GM12878 (cell line): Measurements from ENCODE around the gene DCAF15. TPM values are rescaled to one million over a fixed set of nuclear protein-coding genes. Genes with fewer than 3 reads are reported as not detected.

Source experiments
- ATF2 ChIP-seq: IDR thresholded peaks from 2 replicates; pipeline ENCODE4 v1.6.1; 2012; ENCODE audit warnings: low read length, inconsistent platforms
- CBFB ChIP-seq: IDR thresholded peaks from 2 replicates; pipeline ENCODE4 v1.6.1; 2016; ENCODE audit warnings: antibody characterized with exemption, low read depth
- CREM ChIP-seq: IDR thresholded peaks from 2 replicates; pipeline ENCODE4 v1.6.1; 2014; ENCODE audit warnings: antibody characterized with exemption, low read depth
- ESRRA ChIP-seq: IDR thresholded peaks from 2 replicates; pipeline ENCODE4 v1.6.1; 2012; ENCODE audit warnings: mild to moderate bottlenecking, low read length, improper control_type of control experiment
- FOXM1 ChIP-seq: IDR thresholded peaks from 2 replicates; pipeline ENCODE4 v1.6.1; 2012; ENCODE audit warnings: low read depth, mild to moderate bottlenecking, inconsistent platforms, low read length, moderate library complexity
- GATAD2B ChIP-seq: fragments of 450-650 bp; conservative IDR thresholded peaks from 2 replicates; pipeline ENCODE4 v1.6.1; 2017; ENCODE audit warnings: low read depth, mild to moderate bottlenecking, moderate library complexity
- HCFC1 ChIP-seq: fragments of 150-350 bp; IDR thresholded peaks from 2 replicates; pipeline ENCODE4 v1.6.1; 2014; ENCODE audit warnings: low read length
- NR2C2 ChIP-seq: IDR thresholded peaks from 2 replicates; pipeline ENCODE4 v1.6.1; 2011; ENCODE audit warnings: borderline replicate concordance, low read depth; ENCODE audit not compliant: control insufficient read depth, insufficient read length
- PAX5 ChIP-seq: IDR thresholded peaks from 2 replicates; pipeline ENCODE4 v1.6.1; 2011; ENCODE audit warnings: low read depth, low read length, borderline replicate concordance
- STAT3 ChIP-seq: IDR thresholded peaks from 2 replicates; pipeline ENCODE4 v1.6.1; 2011; ENCODE audit warnings: low read depth, low read length, improper control_type of control experiment
- TBL1XR1 ChIP-seq: IDR thresholded peaks from 2 replicates; pipeline ENCODE4 v1.6.1; 2012; ENCODE audit warnings: low read depth, low read length, improper control_type of control experiment
- polyA plus RNA-seq, 11 experiments: library from polyadenylated mRNA; depleted of rRNA in 4 of 11; unstranded in 6 of 11; stranded (reverse) in 5 of 11; fragments of >200 nt; fragmentation: Nextera tagmentation in 4 of 11; fragmentation: Illumina TruSeq in 1 of 11; extraction: Ambion mirVana in 4 of 11; extraction: Trizol in 1 of 11; gene quantifications; 1 replicate in 1 of 11; 2 replicates in 10 of 11; pipeline versions ENCODE4 v1.2.1 to v1.2.3, GENCODE V29; 2011 to 2016; ENCODE audit warnings: inconsistent platforms in 2 of 11, missing spikeins in 2 of 11, low read depth in 1 of 11
- total RNA-seq, 4 experiments: library from RNA; depleted of rRNA in 3 of 4; stranded (reverse); fragments of >200 nt in 3 of 4; fragmentation: Illumina TruSeq in 1 of 4; extraction: Trizol in 1 of 4; gene quantifications; 2 replicates each; pipeline versions ENCODE4 v1.2.1 to v1.2.3, GENCODE V29; 2013 to 2021
- TF ChIP-seq, protein P1 (sequence below): IDR thresholded peaks from 2 replicates; pipeline ENCODE4 v1.6.1; 2012; ENCODE audit warnings: low read depth, low read length, improper control_type of control experiment
- TF ChIP-seq, protein P2 (sequence below): fragments of 150-350 bp; IDR thresholded peaks from 2 replicates; pipeline ENCODE4 v1.6.1; 2016; ENCODE audit warnings: low read depth, low read length
- TF ChIP-seq, protein P3 (sequence below): IDR thresholded peaks from 2 replicates; pipeline ENCODE4 v1.6.1; 2012; ENCODE audit warnings: low read depth, low read length, improper control_type of control experiment

DCAF15 gene
- total and polyA plus RNA-seq, 10 of the 15 experiments (the other 5 are each of a cell fraction or from before 2014, with no cell fraction given): 0.16 to 63.4 (median 26.6) TPM

DNA sequence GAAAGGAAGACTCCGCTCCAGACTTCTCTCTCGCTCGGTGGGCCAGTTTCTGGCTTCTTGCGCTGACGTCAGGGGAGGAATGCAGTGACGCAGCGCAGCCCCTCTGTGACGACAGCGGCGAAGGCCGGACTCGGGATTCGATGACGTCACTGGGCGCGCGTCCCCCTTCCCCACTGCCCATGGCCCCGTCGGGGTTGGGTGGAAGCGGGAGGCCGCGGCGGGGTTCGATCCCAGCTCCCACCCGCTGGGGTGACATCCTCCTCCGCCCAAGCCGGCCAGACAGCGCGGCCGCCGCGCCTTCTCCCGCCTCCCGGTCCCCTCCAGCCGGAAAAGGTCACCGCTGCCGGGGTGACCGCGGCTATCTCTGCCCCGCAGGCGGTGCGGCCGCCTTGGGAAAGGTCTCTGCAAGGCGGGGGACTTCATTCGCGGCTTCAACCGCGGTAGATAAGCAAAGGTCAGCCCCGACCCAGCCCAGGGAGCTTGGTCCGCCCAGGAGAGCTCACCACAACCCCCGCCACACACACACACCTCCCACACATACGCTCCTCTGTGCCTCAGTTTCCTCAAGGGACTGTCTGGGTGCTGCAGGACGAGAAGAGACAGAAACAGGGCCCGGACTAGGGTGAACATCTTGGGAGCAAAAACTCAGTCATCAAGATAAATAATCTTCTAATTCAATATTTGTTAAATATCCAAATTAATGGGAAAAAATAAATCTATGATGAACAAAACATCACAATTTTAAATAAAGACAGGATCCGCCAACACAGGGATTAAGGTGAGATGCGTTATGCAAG lies 54.7 kb downstream of the DCAF15 start (continued):
- TF ChIP-seq ATF2 (peak; percentile 99), GATAD2B (peak; percentile 99), FOXM1 (no peak), STAT3 (peak; percentile 37; the same call in 1 of the 2 replicates), NR2C2 (no peak), ESRRA (0 out of 2 replicates have a peak, but pooled peaks have one; percentile 47), CBFB (0 out of 2 replicates have a peak, but pooled peaks have one; percentile 8), HCFC1 (no peak), PAX5 (0 out of 2 replicates have a peak, but pooled peaks have one; percentile 16), TBL1XR1 (no peak), CREM (peak; percentile 99)
- TF ChIP-seq, protein P1, sequence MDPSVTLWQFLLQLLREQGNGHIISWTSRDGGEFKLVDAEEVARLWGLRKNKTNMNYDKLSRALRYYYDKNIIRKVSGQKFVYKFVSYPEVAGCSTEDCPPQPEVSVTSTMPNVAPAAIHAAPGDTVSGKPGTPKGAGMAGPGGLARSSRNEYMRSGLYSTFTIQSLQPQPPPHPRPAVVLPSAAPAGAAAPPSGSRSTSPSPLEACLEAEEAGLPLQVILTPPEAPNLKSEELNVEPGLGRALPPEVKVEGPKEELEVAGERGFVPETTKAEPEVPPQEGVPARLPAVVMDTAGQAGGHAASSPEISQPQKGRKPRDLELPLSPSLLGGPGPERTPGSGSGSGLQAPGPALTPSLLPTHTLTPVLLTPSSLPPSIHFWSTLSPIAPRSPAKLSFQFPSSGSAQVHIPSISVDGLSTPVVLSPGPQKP: peak; percentile 54; the same call in 1 of the 2 replicates
- TF ChIP-seq, protein P2, sequence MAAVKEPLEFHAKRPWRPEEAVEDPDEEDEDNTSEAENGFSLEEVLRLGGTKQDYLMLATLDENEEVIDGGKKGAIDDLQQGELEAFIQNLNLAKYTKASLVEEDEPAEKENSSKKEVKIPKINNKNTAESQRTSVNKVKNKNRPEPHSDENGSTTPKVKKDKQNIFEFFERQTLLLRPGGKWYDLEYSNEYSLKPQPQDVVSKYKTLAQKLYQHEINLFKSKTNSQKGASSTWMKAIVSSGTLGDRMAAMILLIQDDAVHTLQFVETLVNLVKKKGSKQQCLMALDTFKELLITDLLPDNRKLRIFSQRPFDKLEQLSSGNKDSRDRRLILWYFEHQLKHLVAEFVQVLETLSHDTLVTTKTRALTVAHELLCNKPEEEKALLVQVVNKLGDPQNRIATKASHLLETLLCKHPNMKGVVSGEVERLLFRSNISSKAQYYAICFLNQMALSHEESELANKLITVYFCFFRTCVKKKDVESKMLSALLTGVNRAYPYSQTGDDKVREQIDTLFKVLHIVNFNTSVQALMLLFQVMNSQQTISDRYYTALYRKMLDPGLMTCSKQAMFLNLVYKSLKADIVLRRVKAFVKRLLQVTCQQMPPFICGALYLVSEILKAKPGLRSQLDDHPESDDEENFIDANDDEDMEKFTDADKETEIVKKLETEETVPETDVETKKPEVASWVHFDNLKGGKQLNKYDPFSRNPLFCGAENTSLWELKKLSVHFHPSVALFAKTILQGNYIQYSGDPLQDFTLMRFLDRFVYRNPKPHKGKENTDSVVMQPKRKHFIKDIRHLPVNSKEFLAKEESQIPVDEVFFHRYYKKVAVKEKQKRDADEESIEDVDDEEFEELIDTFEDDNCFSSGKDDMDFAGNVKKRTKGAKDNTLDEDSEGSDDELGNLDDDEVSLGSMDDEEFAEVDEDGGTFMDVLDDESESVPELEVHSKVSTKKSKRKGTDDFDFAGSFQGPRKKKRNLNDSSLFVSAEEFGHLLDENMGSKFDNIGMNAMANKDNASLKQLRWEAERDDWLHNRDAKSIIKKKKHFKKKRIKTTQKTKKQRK: no peak
- TF ChIP-seq, protein P3, sequence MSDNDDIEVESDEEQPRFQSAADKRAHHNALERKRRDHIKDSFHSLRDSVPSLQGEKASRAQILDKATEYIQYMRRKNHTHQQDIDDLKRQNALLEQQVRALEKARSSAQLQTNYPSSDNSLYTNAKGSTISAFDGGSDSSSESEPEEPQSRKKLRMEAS: 0 out of 2 replicates have a peak, but pooled peaks have one; percentile 19

Other genes with a start within 250 kb of the DCAF15 start
Only the 7 nearest of the 16 such genes appear.
- 0.54 and 1.5 TPM in 2 replicates for gene NANOS3, start 75.4 kb upstream of the DCAF15 start, total RNA-seq (2014; rRNA removed)
- gene NANOS3, start 75.4 kb upstream of the DCAF15 start, total RNA-seq (2014; rRNA removed; fragmentation: Illumina TruSeq; extraction: Trizol): 1.5 and 1.6 TPM in 2 replicates
- gene NANOS3, start 75.4 kb upstream of the DCAF15 start, total RNA-seq (2021): 1.5 and 1.7 TPM in 2 replicates
- 0.24 and 0.69 TPM in 2 replicates for gene NANOS3, start 75.4 kb upstream of the DCAF15 start, polyA plus RNA-seq (2011; rRNA removed)
- gene NANOS3, start 75.4 kb upstream of the DCAF15 start, polyA plus RNA-seq (2014; fragmentation: Illumina TruSeq; extraction: Trizol): 1.00 TPM in 1 of 2 replicates, not detected in the other
- under 1 TPM; 0.31 to 0.80 TPM for gene NANOS3, start 75.4 kb upstream of the DCAF15 start, polyA plus RNA-seq (2014; fragmentation: Nextera tagmentation; extraction: Ambion mirVana)
- gene NANOS3, start 75.4 kb upstream of the DCAF15 start, polyA plus RNA-seq (2014; rRNA removed): 0.81 and 2.3 TPM in 2 replicates
- under 1 TPM; 0.53 to 0.62 TPM for gene NANOS3, start 75.4 kb upstream of the DCAF15 start, polyA plus RNA-seq (2016; fragmentation: Nextera tagmentation; extraction: Ambion mirVana)
- gene BRME1, start 46.4 kb upstream of the DCAF15 start, total RNA-seq (2014; rRNA removed): 0.33 and 1.4 TPM in 2 replicates
- 0.41 and 0.72 TPM in 2 replicates for gene BRME1, start 46.4 kb upstream of the DCAF15 start, total RNA-seq (2014; rRNA removed; fragmentation: Illumina TruSeq; extraction: Trizol)
- gene BRME1, start 46.4 kb upstream of the DCAF15 start, total RNA-seq (2021): 0.72 and 1.9 TPM in 2 replicates
- gene BRME1, start 46.4 kb upstream of the DCAF15 start, polyA plus RNA-seq (2011; rRNA removed): 1.6 and 2.2 TPM in 2 replicates
- 0.47 and 0.67 TPM in 2 replicates for gene BRME1, start 46.4 kb upstream of the DCAF15 start, polyA plus RNA-seq (2014; fragmentation: Illumina TruSeq; extraction: Trizol)
- under 1 TPM in 1 of 2 experiments, not detected in 1; 0.07 TPM for gene BRME1, start 46.4 kb upstream of the DCAF15 start, polyA plus RNA-seq (2014; fragmentation: Nextera tagmentation; extraction: Ambion mirVana)
- gene BRME1, start 46.4 kb upstream of the DCAF15 start, polyA plus RNA-seq (2014; rRNA removed): 1.0 and 1.9 TPM in 2 replicates
- 1 to 10 TPM in 1 of 2 experiments, under 1 TPM in 1; 0.28 to 1.1 TPM for gene BRME1, start 46.4 kb upstream of the DCAF15 start, polyA plus RNA-seq (2016; fragmentation: Nextera tagmentation; extraction: Ambion mirVana)
- gene CC2D1A, start 46.3 kb upstream of the DCAF15 start, total RNA-seq (2014; rRNA removed): 13.2 and 17.3 TPM in 2 replicates
- 9.0 and 10.2 TPM in 2 replicates for gene CC2D1A, start 46.3 kb upstream of the DCAF15 start, total RNA-seq (2014; rRNA removed; fragmentation: Illumina TruSeq; extraction: Trizol)
- gene CC2D1A, start 46.3 kb upstream of the DCAF15 start, total RNA-seq (2021): 32.7 and 36.1 TPM in 2 replicates
- gene CC2D1A, start 46.3 kb upstream of the DCAF15 start, polyA plus RNA-seq (2011; rRNA removed): 7.4 and 11.9 TPM in 2 replicates
- gene CC2D1A, start 46.3 kb upstream of the DCAF15 start, polyA plus RNA-seq (2014; fragmentation: Illumina TruSeq; extraction: Trizol): 7.3 and 14.8 TPM in 2 replicates
- 1 to 10 TPM in 1 of 2 experiments, under 1 TPM in 1; 0.13 to 1.0 TPM for gene CC2D1A, start 46.3 kb upstream of the DCAF15 start, polyA plus RNA-seq (2014; fragmentation: Nextera tagmentation; extraction: Ambion mirVana)
- 24.9 and 28.0 TPM in 2 replicates for gene CC2D1A, start 46.3 kb upstream of the DCAF15 start, polyA plus RNA-seq (2014; rRNA removed)
- 10 to 100 TPM; 18.6 to 22.5 TPM for gene CC2D1A, start 46.3 kb upstream of the DCAF15 start, polyA plus RNA-seq (2016; fragmentation: Nextera tagmentation; extraction: Ambion mirVana)
- gene PODNL1, start 14.1 kb upstream of the DCAF15 start, total RNA-seq (2014; rRNA removed): not detected in 2 replicates
- not detected in 2 replicates for gene PODNL1, start 14.1 kb upstream of the DCAF15 start, total RNA-seq (2014; rRNA removed; fragmentation: Illumina TruSeq; extraction: Trizol)
- not detected in 2 replicates for gene PODNL1, start 14.1 kb upstream of the DCAF15 start, total RNA-seq (2021)
- gene PODNL1, start 14.1 kb upstream of the DCAF15 start, polyA plus RNA-seq (2011; rRNA removed): 0.04 TPM in 1 of 2 replicates, not detected in the other
- gene PODNL1, start 14.1 kb upstream of the DCAF15 start, polyA plus RNA-seq (2014; fragmentation: Illumina TruSeq; extraction: Trizol): not detected in 2 replicates
- gene PODNL1, start 14.1 kb upstream of the DCAF15 start, polyA plus RNA-seq (2014; fragmentation: Nextera tagmentation; extraction: Ambion mirVana): not detected
- not detected in 2 replicates for gene PODNL1, start 14.1 kb upstream of the DCAF15 start, polyA plus RNA-seq (2014; rRNA removed)
- under 1 TPM in 1 of 2 experiments, not detected in 1; 0.44 TPM for gene PODNL1, start 14.1 kb upstream of the DCAF15 start, polyA plus RNA-seq (2016; fragmentation: Nextera tagmentation; extraction: Ambion mirVana)
- gene RFX1, start 53.8 kb downstream of the DCAF15 start, total RNA-seq (2014; rRNA removed): 1.1 and 2.5 TPM in 2 replicates
- gene RFX1, start 53.8 kb downstream of the DCAF15 start, total RNA-seq (2014; rRNA removed; fragmentation: Illumina TruSeq; extraction: Trizol): 0.37 and 0.81 TPM in 2 replicates
- gene RFX1, start 53.8 kb downstream of the DCAF15 start, total RNA-seq (2021): 8.2 and 11.0 TPM in 2 replicates
- 0.29 and 0.39 TPM in 2 replicates for gene RFX1, start 53.8 kb downstream of the DCAF15 start, polyA plus RNA-seq (2011; rRNA removed)
- 0.11 and 0.79 TPM in 2 replicates for gene RFX1, start 53.8 kb downstream of the DCAF15 start, polyA plus RNA-seq (2014; fragmentation: Illumina TruSeq; extraction: Trizol)
- under 1 TPM; 0.05 to 0.29 TPM for gene RFX1, start 53.8 kb downstream of the DCAF15 start, polyA plus RNA-seq (2014; fragmentation: Nextera tagmentation; extraction: Ambion mirVana)
- 2.6 and 3.5 TPM in 2 replicates for gene RFX1, start 53.8 kb downstream of the DCAF15 start, polyA plus RNA-seq (2014; rRNA removed)
- gene RFX1, start 53.8 kb downstream of the DCAF15 start, polyA plus RNA-seq (2016; fragmentation: Nextera tagmentation; extraction: Ambion mirVana): 1 to 10 TPM; 2.1 to 3.4 TPM
- gene RLN3, start 75.6 kb downstream of the DCAF15 start, total RNA-seq (2014; rRNA removed): not detected in 2 replicates
- not detected in 2 replicates for gene RLN3, start 75.6 kb downstream of the DCAF15 start, total RNA-seq (2014; rRNA removed; fragmentation: Illumina TruSeq; extraction: Trizol)
- gene RLN3, start 75.6 kb downstream of the DCAF15 start, total RNA-seq (2021): not detected in 2 replicates
- not detected in 2 replicates for gene RLN3, start 75.6 kb downstream of the DCAF15 start, polyA plus RNA-seq (2011; rRNA removed)
- not detected in 2 replicates for gene RLN3, start 75.6 kb downstream of the DCAF15 start, polyA plus RNA-seq (2014; fragmentation: Illumina TruSeq; extraction: Trizol)
- gene RLN3, start 75.6 kb downstream of the DCAF15 start, polyA plus RNA-seq (2014; fragmentation: Nextera tagmentation; extraction: Ambion mirVana): not detected
- 0.16 TPM in 1 of 2 replicates, not detected in the other for gene RLN3, start 75.6 kb downstream of the DCAF15 start, polyA plus RNA-seq (2014; rRNA removed)
- not detected for gene RLN3, start 75.6 kb downstream of the DCAF15 start, polyA plus RNA-seq (2016; fragmentation: Nextera tagmentation; extraction: Ambion mirVana)
- gene IL27RA, start 79.3 kb downstream of the DCAF15 start, total RNA-seq (2014; rRNA removed): 44.6 and 48.7 TPM in 2 replicates
- gene IL27RA, start 79.3 kb downstream of the DCAF15 start, total RNA-seq (2014; rRNA removed; fragmentation: Illumina TruSeq; extraction: Trizol): 26.3 and 30.0 TPM in 2 replicates
- 51.4 and 52.3 TPM in 2 replicates for gene IL27RA, start 79.3 kb downstream of the DCAF15 start, total RNA-seq (2021)
- 43.0 and 63.5 TPM in 2 replicates for gene IL27RA, start 79.3 kb downstream of the DCAF15 start, polyA plus RNA-seq (2011; rRNA removed)
- 19.6 and 36.1 TPM in 2 replicates for gene IL27RA, start 79.3 kb downstream of the DCAF15 start, polyA plus RNA-seq (2014; fragmentation: Illumina TruSeq; extraction: Trizol)
- gene IL27RA, start 79.3 kb downstream of the DCAF15 start, polyA plus RNA-seq (2014; fragmentation: Nextera tagmentation; extraction: Ambion mirVana): 10 to 100 TPM in 1 of 2 experiments, 1 to 10 TPM in 1; 8.4 to 13.1 TPM
- gene IL27RA, start 79.3 kb downstream of the DCAF15 start, polyA plus RNA-seq (2014; rRNA removed): 40.8 and 43.0 TPM in 2 replicates
- gene IL27RA, start 79.3 kb downstream of the DCAF15 start, polyA plus RNA-seq (2016; fragmentation: Nextera tagmentation; extraction: Ambion mirVana): 10 to 100 TPM; 41.6 to 48.4 TPM